ENCODE data around the gene WBP2. TPM values are rescaled to one million over a fixed set of nuclear protein-coding genes. Genes with fewer than 3 reads are reported as not detected.

WBP2 gene
- total RNA-seq, 2 experiments from 2014 or later, result 79.1 to 80.6 TPM

- H3K4me3 Mint-ChIP-seq, result peak within 1 kb of the TSS; percentile 84
- POLR2A ChIA-PET, result interaction anchor here (0.8 to 2.7 kb wide), 12 partner anchors 9 to 383 kb away, joined by 3 to 13 read pairs (median 6); partner anchors contain the start of genes CDK3, MRPL38, TRIM47 and UNC13D
- peak; percentile 87 for DNase-seq
- H3K36me3 Mint-ChIP-seq, result peaks cover 10% of the 10 kb centered on the region
- H3K4me1 Mint-ChIP-seq (ENCODE audit: low read depth), result peaks cover 24% of the 10 kb centered on the region
- no peaks in the 10 kb centered on the region for H3K27me3 Mint-ChIP-seq
- peak within 1 kb of the TSS; percentile 72 for H3K27ac Mint-ChIP-seq
- intact Hi-C loops (cut with micrococcal nuclease), result loop anchor here (2.0 to 5.0 kb wide), 4 partner anchors 20 to 176 kb away; partner anchors contain the start of genes GALR2, SRP68, UNK and WBP2
- no peaks in the 10 kb centered on the region for H3K9me3 Mint-ChIP-seq
- CTCF ChIA-PET, result interaction anchor here (0.5 to 3.3 kb wide), 25 partner anchors 8 to 383 kb away, joined by 3 to 16 read pairs (median 4); partner anchors contain the start of genes CDK3, MRPL38, TRIM47 and TSEN54
Observed at GRCh38 chr17:75896415-75897159, 41.5 kb upstream of the WBP2 start, which contains the start of gene TRIM65. Gene TRIM65 (minus strand): TSS chr17:75896951. CDS start chr17:75896937, 14 bp downstream.

DNA sequence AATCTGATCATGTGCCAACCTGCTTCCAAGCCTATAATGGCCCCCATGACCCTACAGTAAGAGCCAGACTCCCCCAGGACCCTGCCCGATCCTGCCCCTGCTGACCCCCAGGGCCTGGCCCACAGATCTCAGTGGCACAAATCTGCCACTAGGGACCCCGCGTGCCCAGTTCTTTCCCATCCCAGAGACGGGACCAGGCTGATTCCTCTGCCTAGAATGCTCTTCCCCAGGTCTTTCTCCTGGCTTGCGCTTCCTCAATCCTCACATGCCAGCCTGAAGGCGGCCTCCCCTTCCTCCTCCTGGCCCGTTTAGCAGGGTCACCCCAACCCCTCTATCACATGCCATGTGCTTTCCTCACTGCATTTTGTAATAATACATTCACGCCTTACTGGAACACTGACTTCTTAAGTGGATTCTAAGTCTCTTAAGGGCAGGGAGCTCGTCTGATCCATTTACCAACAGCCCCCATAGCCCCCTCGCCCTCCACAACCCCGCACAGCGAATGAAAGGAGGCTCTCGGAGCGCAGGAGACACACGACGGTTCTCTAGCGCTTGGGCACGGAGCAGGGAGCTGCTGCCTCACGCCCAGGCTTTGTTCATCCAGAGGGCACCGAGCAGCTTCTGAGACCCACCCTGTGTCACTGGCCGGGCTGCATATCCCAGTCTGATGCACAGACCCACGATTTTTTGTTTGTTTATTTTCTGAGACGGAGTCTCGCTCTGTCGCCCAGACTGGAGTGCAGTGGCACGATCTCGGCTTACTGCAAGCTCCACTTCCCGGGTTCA is 40.4 kb upstream of the WBP2 start:
- no peak for DNase-seq
- no peaks in the 10 kb centered on the region for H3K27me3 Mint-ChIP-seq
- peak overlapping the region; percentile 84 for H3K4me3 Mint-ChIP-seq
- H3K9me3 Mint-ChIP-seq, result no peaks in the 10 kb centered on the region
- intact Hi-C loops (cut with micrococcal nuclease), result loop anchor here (2.0 to 5.0 kb wide), 5 partner anchors 19 to 177 kb away; partner anchors contain the start of genes GALR2, SRP68, UNK and WBP2
- H3K4me1 Mint-ChIP-seq (ENCODE audit: low read depth), result peaks cover 24% of the 10 kb centered on the region
- ChIA-PET POLR2A (interaction anchor here (0.7 to 2.7 kb wide), 11 partner anchors 10 to 385 kb away, joined by 3 to 13 read pairs (median 6); partner anchors contain the start of genes CDK3, MRPL38, TRIM47 and UNC13D), CTCF (interaction anchor here (0.8 to 3.3 kb wide), 22 partner anchors 7 to 384 kb away, joined by 3 to 16 read pairs (median 5); partner anchors contain the start of genes MRPL38, TRIM47, TSEN54 and WBP2)
- H3K27ac Mint-ChIP-seq, result peak overlapping the region; percentile 72
- H3K36me3 Mint-ChIP-seq, result peaks cover 7% of the 10 kb centered on the region

DNA sequence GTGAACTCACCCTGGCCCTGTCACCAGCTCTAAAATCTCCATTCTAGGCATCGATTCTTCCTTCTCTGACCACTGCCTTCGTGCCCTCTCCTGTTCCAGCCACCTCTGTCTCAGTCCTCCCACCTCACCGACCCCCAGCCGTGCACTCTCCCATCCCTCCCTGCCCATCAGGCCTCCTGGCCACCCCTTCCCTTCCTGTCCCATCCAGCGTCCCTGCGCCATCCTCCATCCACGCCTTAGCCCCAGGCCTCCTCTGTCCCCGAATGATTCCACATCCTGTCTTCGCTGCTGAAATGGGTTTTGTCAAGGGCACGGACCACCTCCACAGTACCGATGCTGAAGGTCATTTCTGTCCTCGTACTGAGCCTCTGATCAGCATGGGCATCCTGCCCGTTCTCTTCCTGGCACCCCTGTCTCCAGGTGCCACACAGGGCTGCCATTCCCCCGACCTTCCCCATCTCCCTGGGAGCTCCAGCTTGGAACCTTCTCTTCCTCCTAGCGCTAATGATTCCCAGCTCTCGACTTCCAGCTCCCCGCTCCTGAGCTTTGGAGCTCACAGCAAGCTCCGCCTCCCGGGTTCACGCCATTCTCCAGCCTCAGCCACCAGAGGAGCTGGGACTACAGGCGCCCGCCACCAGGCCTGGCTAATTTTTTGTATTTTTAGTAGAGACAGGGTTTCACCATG is 39.1 kb upstream of the WBP2 start:
- no peaks in the 10 kb centered on the region for H3K27me3 Mint-ChIP-seq
- no peak overlapping the region for H3K4me3 Mint-ChIP-seq
- CTCF ChIA-PET, result interaction anchor here (1.3 to 3.3 kb wide), 4 partner anchors 12 to 141 kb away, joined by 5 to 16 read pairs (median 10); partner anchors contain the start of genes MRPL38 and TRIM47
- DNase-seq, result no peak
- intact Hi-C loops (cut with micrococcal nuclease), result loop anchor here (2.0 kb wide), 1 partner anchor 29 kb away; no protein-coding TSS in a partner anchor
- H3K36me3 Mint-ChIP-seq, result peaks cover 7% of the 10 kb centered on the region
- H3K4me1 Mint-ChIP-seq (ENCODE audit: low read depth), result peaks cover 24% of the 10 kb centered on the region
- H3K9me3 Mint-ChIP-seq, result no peaks in the 10 kb centered on the region
- POLR2A ChIA-PET, result no interaction called here
- H3K27ac Mint-ChIP-seq, result peak overlapping the region; percentile 18

DNA sequence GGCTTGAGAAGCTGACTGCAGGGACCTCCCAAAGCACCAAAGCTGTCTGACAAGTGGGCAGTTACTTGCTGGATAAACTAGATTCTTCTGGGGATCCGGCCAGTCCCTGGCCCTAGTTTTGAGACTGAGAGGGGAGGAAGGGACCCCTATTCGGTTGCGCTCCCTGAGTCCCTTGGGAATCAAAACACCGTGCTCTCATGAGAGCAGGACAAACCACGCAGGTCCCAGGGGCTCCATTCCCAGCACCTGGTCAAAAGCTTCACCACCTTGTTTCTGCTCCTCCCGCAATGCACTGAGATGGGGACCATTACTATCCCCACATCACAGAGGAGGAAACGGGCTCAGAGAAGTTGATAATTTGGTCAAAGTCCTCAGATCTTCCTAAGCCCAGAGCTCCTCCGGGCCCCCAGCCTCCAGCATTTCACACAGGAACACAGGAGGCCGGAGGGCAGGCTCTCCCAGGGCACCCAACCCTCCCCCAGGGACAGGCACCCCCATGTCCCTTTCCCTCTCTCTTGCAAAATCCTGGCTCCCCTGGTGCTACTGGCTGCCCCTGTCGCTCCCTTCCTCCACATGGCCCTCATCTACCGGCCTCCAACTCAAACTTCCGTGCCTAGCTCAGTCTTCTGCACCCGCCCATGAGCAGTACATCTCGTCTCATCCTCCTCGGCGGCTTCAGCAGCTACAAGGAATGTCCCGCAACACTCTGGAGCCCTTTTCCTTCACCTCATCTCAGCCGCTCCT is 38.3 kb upstream of the WBP2 start:
- no peak for DNase-seq
- intact Hi-C loops (cut with micrococcal nuclease), result loop anchor here (2.0 kb wide), 1 partner anchor 29 kb away; no protein-coding TSS in a partner anchor
- CTCF ChIA-PET, result interaction anchor here (0.5 to 3.3 kb wide), 4 partner anchors 12 to 28 kb away, joined by 3 to 16 read pairs (median 4); partner anchors contain the start of genes MRPL38 and TRIM47
- Mint-ChIP-seq H3K36me3 (no peaks in the 10 kb centered on the region), H3K4me1 (ENCODE audit: low read depth) (peaks cover 24% of the 10 kb centered on the region), H3K27ac (peak overlapping the region; percentile 18), H3K4me3 (no peak overlapping the region), H3K9me3 (no peaks in the 10 kb centered on the region), H3K27me3 (no peaks in the 10 kb centered on the region)
- POLR2A ChIA-PET, result interaction anchor here (1.1 kb wide), 2 partner anchors 15 to 57 kb away, joined by 3 to 4 read pairs; partner anchors contain the start of gene TRIM47

- H3K27me3 Mint-ChIP-seq, result no peaks in the 10 kb centered on the region
- no peak overlapping the region for H3K4me3 Mint-ChIP-seq
- no peaks in the 10 kb centered on the region for H3K36me3 Mint-ChIP-seq
- no peak overlapping the region for H3K27ac Mint-ChIP-seq
- no peaks in the 10 kb centered on the region for H3K9me3 Mint-ChIP-seq
- ChIA-PET POLR2A (interaction anchor here (1.1 kb wide), 2 partner anchors 14 to 56 kb away, joined by 3 to 4 read pairs; partner anchors contain the start of gene TRIM47), CTCF (interaction anchor here (0.5 to 1.1 kb wide), 4 partner anchors 13 to 28 kb away, joined by 3 to 5 read pairs (median 3); partner anchors contain the start of gene TRIM47)
- DNase-seq, result no peak
- intact Hi-C loops (cut with micrococcal nuclease), result no loop called here
- peaks cover 24% of the 10 kb centered on the region for H3K4me1 Mint-ChIP-seq (ENCODE audit: low read depth)
Observed at GRCh38 chr17:75892556-75893224, 37.6 kb upstream of the WBP2 start.

- no peak overlapping the region for H3K27ac Mint-ChIP-seq
- ChIA-PET CTCF (interaction anchor here (1.0 to 1.1 kb wide), 2 partner anchors 14 to 16 kb away, joined by 3 read pairs; no protein-coding TSS in a partner anchor), POLR2A (interaction anchor here (1.1 kb wide), 2 partner anchors 13 to 56 kb away, joined by 3 to 4 read pairs; partner anchors contain the start of gene TRIM47)
Observed at GRCh38 chr17:75891605-75892555, 36.7 kb upstream of the WBP2 start.

DNA sequence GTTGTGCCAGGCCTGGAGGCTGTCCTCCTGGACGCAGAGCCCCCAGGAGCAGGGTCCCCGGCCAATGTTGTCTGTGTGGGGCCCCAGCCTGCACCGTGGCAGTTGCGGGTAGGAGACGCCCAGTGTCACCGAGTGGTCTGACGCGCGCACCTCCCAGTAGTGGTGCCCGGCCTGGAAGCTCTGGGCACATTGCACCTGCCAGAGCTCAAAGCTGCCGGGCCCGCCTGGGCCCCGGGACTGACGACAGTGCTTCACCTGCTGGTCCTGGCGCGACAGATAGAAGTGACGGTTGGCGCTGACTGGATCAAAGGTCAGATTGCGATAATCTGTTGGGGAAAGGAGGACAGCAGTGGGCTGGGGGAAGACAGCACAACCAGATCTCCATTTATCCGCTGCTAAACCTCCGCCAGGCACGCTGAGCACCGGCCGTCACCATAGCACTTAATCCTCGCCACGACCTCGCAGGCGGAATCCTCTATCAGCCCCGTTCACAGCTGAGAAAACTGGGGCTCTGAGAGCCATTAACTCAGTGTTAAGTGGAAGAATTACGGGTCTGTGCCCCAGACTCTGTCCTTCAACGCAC is 36.0 kb upstream of the WBP2 start:
- H3K4me3 Mint-ChIP-seq, result no peak overlapping the region
- ChIA-PET CTCF (interaction anchor here (1.0 kb wide), 1 partner anchor 12 kb away, joined by 3 read pairs; no protein-coding TSS in a partner anchor), POLR2A (no interaction called here)
- DNase-seq, result no peak
- H3K27ac Mint-ChIP-seq, result no peak overlapping the region
- intact Hi-C loops (cut with micrococcal nuclease), result no loop called here
- H3K9me3 Mint-ChIP-seq, result no peaks in the 10 kb centered on the region
- H3K27me3 Mint-ChIP-seq, result no peaks in the 10 kb centered on the region
- peaks cover 20% of the 10 kb centered on the region for H3K4me1 Mint-ChIP-seq (ENCODE audit: low read depth)
- H3K36me3 Mint-ChIP-seq, result no peaks in the 10 kb centered on the region

More at GRCh38 chr17:75891605-75892555, 36.7 kb upstream of the WBP2 start:
- no peak overlapping the region for H3K4me3 Mint-ChIP-seq
- H3K4me1 Mint-ChIP-seq (ENCODE audit: low read depth), result peaks cover 20% of the 10 kb centered on the region
- no peaks in the 10 kb centered on the region for H3K27me3 Mint-ChIP-seq
- no peak for DNase-seq
- no peaks in the 10 kb centered on the region for H3K36me3 Mint-ChIP-seq
- H3K9me3 Mint-ChIP-seq, result no peaks in the 10 kb centered on the region
- intact Hi-C loops (cut with micrococcal nuclease), result no loop called here

GRCh38 chr17:75889454-75889853 is 34.3 kb upstream of the WBP2 start:
- no peak for DNase-seq

GRCh38 chr17:75888484-75888883 is 33.3 kb upstream of the WBP2 start:
- intact Hi-C loops (cut with micrococcal nuclease), result no loop called here
- CTCF ChIA-PET, result interaction anchor here (0.8 to 1.4 kb wide), 3 partner anchors 8 to 12 kb away, joined by 3 read pairs; partner anchors contain the start of gene TRIM65
- no peak for DNase-seq
- no peaks in the 10 kb centered on the region for H3K36me3 Mint-ChIP-seq
- H3K27ac Mint-ChIP-seq, result no peak overlapping the region
- H3K9me3 Mint-ChIP-seq, result no peaks in the 10 kb centered on the region
- no peaks in the 10 kb centered on the region for H3K27me3 Mint-ChIP-seq
- POLR2A ChIA-PET, result no interaction called here
- no peaks in the 10 kb centered on the region for H3K4me1 Mint-ChIP-seq (ENCODE audit: low read depth)
- H3K4me3 Mint-ChIP-seq, result no peak overlapping the region

More at GRCh38 chr17:75889454-75889853, 34.3 kb upstream of the WBP2 start:
- Mint-ChIP-seq H3K27me3 (no peaks in the 10 kb centered on the region), H3K9me3 (no peaks in the 10 kb centered on the region), H3K4me3 (no peak overlapping the region), H3K36me3 (no peaks in the 10 kb centered on the region), H3K4me1 (ENCODE audit: low read depth) (peaks cover 9% of the 10 kb centered on the region), H3K27ac (no peak overlapping the region)
- CTCF ChIA-PET, result interaction anchor here (1.0 to 1.4 kb wide), 4 partner anchors 10 to 29 kb away, joined by 3 to 5 read pairs (median 3); partner anchors contain the start of gene MRPL38
- intact Hi-C loops (cut with micrococcal nuclease), result no loop called here
- POLR2A ChIA-PET, result interaction anchor here (0.9 to 1.4 kb wide), 2 partner anchors 14 to 30 kb away, joined by 4 read pairs; no protein-coding TSS in a partner anchor

All from activated CD4-positive, alpha-beta memory T cell treated with anti-CD3 and anti-CD28 coated beads for 36 hours (primary cell).